PC-9 (cell line): ENCODE data around the gene CAMKMT.

Experiments used
- CTCF ChIP-seq: fragments of 200-600 bp; sonication (generic); conservative IDR thresholded peaks from 2 replicates; pipeline ENCODE4 v1.6.1; 2017; ENCODE audit warnings: mixed run types, antibody characterized with exemption, mild to moderate bottlenecking, moderate library complexity
- EZH2 ChIP-seq: fragments of 200-600 bp; sonication (generic); IDR thresholded peaks from 2 replicates; pipeline ENCODE4 v1.8.0; 2017; ENCODE audit warnings: antibody characterized with exemption, low read depth

GRCh38 chr2:44330801-44331200 is 30.9 kb upstream of the CAMKMT start:
- TF ChIP-seq CTCF = no peak
- TF ChIP-seq EZH2 = no peak
